Activated naive CD4-positive, alpha-beta T cell treated with anti-CD3 and anti-CD28 coated beads, Interleukin-2, amount 10 ng/mL, durations not matched to agents 7 days and 5 days (primary cell): ENCODE measurements around the gene CINP.

Experiments used
- CTCF ChIA-PET: fragments of 350-600 bp; sonication (Branson Sonifier 250); formaldehyde crosslinking; loops from one replicate; lab custom pipeline; 2021; ENCODE audit warnings: antibody characterized with exemption; lab: Charles Lee
- DNase-seq: peaks from one replicate; pipeline ENCODE4 v3.0.0-alpha.2; 2020
- H3K27ac Mint-ChIP-seq: one replicate; pipeline ENCODE4 v1.8.0; 2021; ENCODE audit warnings: mild to moderate bottlenecking, moderate library complexity, mixed read lengths
- H3K27me3 Mint-ChIP-seq: one replicate; pipeline ENCODE4 v1.8.0; 2021; ENCODE audit warnings: mild to moderate bottlenecking, mixed read lengths
- H3K36me3 Mint-ChIP-seq: one replicate; pipeline ENCODE4 v1.8.0; 2021; ENCODE audit warnings: mixed read lengths
- H3K4me1 Mint-ChIP-seq: one replicate; pipeline ENCODE4 v1.8.0; 2021; ENCODE audit warnings: mixed read lengths
- H3K4me3 Mint-ChIP-seq: one replicate; pipeline ENCODE4 v1.8.0; 2021; ENCODE audit warnings: mild to moderate bottlenecking, moderate library complexity, mixed read lengths
- H3K9me3 Mint-ChIP-seq: one replicate; pipeline ENCODE4 v1.8.0; 2021; ENCODE audit warnings: mixed read lengths

CINP gene

DNA sequence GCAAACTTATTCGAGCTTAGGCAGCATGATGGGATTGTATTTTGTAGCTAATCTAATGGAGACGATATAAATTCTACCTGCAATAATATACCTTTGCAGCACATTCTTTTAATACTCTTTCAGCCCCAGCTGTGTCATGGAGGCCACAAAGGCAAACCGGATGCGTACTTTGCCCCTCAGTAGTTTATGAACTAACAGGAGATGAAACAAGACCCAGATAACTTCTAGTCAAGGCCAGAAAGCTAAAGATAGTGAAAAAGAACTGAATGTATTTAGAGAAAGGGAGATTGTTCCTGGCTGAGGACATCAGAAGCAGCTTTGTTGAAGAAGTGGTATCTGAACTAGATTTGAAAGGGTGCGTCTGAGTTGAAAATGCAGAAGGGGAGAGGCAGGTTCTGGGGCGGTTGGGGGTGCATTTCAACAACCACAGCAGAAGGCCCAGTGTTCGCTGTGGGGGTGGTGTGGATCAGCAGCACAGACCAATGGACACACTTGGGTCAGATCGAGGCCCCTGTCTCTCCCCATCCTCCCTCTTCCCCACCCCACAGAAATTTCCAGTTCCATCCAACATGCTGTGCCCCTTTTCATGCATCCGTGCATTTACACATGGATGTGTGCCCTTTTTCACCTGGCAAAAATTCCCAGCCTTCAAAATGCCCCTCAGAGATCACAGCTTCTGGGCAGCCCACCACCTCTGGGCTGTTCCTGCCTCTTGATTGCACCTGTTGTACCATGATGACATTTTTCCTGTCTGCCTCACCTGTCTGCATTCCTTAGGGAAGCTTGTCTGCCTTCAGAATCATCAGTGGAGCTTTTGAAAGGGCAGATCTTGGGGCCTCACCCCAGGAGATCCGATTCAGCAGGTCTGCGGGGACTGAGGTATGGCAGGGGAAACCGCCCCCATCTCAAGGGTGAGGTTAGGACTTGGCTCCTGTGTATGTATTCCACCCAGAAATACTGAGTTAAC is 41.0 kb downstream of the CINP start:
- H3K27ac Mint-ChIP-seq, result no peak overlapping the region
- peak overlapping the region; percentile 88 for H3K4me3 Mint-ChIP-seq
- no peak for DNase-seq
- H3K27me3 Mint-ChIP-seq, result peaks cover 8% of the 10 kb centered on the region
- no peaks in the 10 kb centered on the region for H3K9me3 Mint-ChIP-seq
- peaks cover 54% of the 10 kb centered on the region for H3K4me1 Mint-ChIP-seq
- H3K36me3 Mint-ChIP-seq, result peaks cover 7% of the 10 kb centered on the region
- CTCF ChIA-PET, result interaction anchor here (1.0 to 1.9 kb wide), 3 partner anchors 8 to 117 kb away, joined by 3 to 4 read pairs (median 3); no protein-coding TSS in a partner anchor

DNA sequence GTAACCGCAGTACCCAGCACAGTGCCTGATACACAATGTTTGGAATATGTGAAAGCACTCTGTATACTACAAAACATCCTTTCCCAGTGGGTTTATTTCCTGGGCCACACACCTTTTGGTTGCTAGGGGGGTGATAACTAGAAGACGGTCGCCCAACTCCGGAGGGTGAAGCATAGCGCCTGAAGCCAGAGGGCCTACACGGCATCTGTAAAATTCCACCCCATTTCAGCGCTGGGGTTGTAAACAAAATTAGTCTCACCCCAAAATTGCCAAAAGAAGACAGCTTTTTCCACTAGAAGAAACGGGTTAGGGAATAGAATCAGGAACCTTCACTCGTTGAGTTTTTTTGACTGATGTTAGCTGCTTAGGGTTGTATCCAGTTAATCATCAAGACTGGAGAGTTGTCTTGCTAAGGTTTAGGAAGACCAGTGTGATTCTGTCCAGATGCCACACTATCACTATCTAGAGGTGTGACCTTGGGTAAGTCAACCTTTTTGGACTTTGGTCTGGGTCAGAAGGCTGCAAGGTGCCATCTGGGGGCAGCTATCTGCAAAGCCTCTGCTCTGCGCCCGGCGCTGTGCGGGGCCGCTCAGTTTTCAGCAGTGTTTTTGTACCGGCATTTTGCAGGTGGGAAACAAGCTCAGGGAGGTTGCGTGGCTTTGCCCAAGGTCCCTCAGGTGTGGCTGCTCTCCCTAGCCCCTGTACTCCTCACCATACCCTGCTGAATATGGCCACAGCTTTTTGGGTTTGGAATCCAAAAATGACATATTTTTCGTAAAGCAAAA is 41.8 kb downstream of the CINP start:
- H3K4me1 Mint-ChIP-seq, result peaks cover 62% of the 10 kb centered on the region
- H3K4me3 Mint-ChIP-seq, result peak overlapping the region; percentile 88
- no peaks in the 10 kb centered on the region for H3K9me3 Mint-ChIP-seq
- H3K27ac Mint-ChIP-seq, result peak overlapping the region; percentile 92
- CTCF ChIA-PET, result interaction anchor here (1.0 to 4.7 kb wide), 5 partner anchors 7 to 198 kb away, joined by 3 to 24 read pairs (median 3); no protein-coding TSS in a partner anchor
- peaks cover 4% of the 10 kb centered on the region for H3K36me3 Mint-ChIP-seq
- peaks cover 9% of the 10 kb centered on the region for H3K27me3 Mint-ChIP-seq
- DNase-seq, result no peak

DNA sequence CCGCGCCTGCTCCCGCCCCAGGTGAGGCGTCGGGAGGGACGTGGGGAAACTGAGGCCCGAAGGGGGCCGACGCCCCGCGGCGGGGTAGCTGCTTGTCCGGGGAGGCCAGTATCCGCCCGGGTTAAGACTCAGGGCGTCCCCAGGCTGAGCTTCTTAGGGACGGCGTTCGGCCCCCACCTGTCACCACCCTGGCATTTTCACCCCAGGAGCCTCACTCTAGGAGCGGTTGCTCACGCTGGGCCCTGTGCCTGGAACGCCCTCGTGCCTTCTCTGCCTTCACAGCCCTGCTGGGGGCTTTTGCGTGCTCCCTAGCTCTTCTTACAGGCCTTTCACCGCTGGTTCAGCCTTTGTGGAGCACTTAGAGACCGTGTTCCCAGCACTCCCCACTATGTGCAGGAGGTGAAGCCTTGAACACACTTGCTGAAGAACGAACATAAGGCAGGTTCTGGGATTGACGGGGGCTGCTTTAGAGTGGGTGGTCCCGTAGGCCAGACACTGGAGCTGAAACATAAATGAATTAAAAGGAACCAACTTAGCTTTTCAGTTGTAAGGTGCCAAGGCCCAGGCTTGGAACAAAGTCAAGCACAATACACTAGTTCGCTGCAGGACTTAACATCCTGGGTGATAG is 42.5 kb downstream of the CINP start:
- Mint-ChIP-seq H3K27ac (peak overlapping the region; percentile 92), H3K27me3 (peaks cover 9% of the 10 kb centered on the region), H3K36me3 (peaks cover 4% of the 10 kb centered on the region), H3K4me1 (peaks cover 66% of the 10 kb centered on the region), H3K4me3 (peak overlapping the region; percentile 88), H3K9me3 (no peaks in the 10 kb centered on the region)
- CTCF ChIA-PET, result interaction anchor here (1.2 to 4.7 kb wide), 3 partner anchors 56 to 198 kb away, joined by 3 to 24 read pairs (median 3); no protein-coding TSS in a partner anchor
- peak; percentile 51 for DNase-seq

DNA sequence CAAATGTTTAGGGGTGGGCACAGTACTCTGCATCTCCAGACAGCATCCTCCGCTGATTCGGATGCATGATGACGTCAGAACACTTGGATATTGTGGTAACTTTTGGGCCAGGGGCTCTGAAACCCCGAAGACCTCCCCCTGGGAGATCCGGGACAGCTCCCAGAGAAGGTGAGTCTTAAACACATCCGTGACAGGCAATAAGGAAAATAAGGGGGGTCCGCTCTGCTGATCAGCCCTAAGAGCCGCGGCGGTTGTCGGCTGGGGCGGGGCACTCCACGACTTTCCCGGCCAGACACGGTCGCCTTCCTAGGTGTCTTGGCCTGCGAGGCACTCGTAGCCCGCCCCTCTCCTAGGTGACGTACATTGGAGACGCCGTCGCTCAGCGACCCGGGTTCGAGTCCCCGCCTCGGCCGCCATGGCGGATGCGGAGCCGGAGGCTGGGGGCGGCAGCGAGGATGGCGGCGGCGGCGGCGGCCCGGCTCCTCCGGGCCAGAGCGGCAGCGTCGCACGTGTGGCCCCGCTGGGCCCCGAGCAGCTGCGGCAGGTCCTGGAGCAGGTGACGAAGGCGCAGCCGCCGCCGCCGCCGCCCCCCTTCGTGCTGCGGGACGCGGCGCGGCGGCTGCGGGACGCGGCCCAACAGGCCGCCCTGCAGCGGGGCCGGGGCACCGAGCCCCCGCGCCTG is 43.2 kb downstream of the CINP start, which contains the start of gene ZNF839:
Gene ZNF839, plus strand, starts transcription at position 396 of the 682 bp plus-strand sequence. Its CDS starts 20 bp downstream, at position 416.
- Mint-ChIP-seq H3K9me3 (no peaks in the 10 kb centered on the region), H3K4me3 (peak within 1 kb of the TSS; percentile 88), H3K27ac (peak within 1 kb of the TSS; percentile 95), H3K36me3 (peaks cover 4% of the 10 kb centered on the region), H3K27me3 (peaks cover 13% of the 10 kb centered on the region), H3K4me1 (peaks cover 73% of the 10 kb centered on the region)
- CTCF ChIA-PET, result interaction anchor here (1.2 to 4.7 kb wide), 3 partner anchors 57 to 199 kb away, joined by 3 to 24 read pairs (median 12); no protein-coding TSS in a partner anchor
- peak; percentile 96 for DNase-seq

DNA sequence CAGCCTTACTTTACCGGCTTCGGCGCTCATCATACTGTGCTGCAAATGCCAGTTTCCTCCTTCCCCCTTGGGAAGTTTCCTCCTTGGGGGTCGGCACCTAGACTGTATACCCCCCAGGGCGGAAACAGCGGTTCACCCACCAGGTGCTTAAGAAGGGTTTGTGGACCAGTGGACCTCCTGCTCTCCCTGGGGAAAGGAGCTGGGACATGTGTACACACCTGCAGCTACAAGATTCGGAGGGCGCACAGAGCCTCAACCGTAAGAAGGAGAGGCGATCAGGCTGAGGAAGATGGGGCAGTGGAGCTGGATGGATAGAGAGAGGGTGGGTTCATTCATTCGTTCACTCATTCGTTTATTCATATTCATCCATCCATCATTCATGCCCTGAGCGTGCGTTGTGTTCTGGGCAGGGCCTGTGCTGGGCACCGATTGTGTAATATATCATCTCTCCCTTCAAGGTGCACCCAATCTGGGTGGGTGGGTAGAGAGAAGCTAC is 43.9 kb downstream of the CINP start:
- peak overlapping the region; percentile 95 for H3K27ac Mint-ChIP-seq
- DNase-seq, result peak; percentile 27
- H3K4me1 Mint-ChIP-seq, result peaks cover 79% of the 10 kb centered on the region
- H3K9me3 Mint-ChIP-seq, result no peaks in the 10 kb centered on the region
- H3K4me3 Mint-ChIP-seq, result peak overlapping the region; percentile 88
- peaks cover 4% of the 10 kb centered on the region for H3K36me3 Mint-ChIP-seq
- CTCF ChIA-PET, result interaction anchor here (1.2 to 4.7 kb wide), 5 partner anchors 90 to 354 kb away, joined by 3 to 24 read pairs (median 5); partner anchors contain the start of gene DYNC1H1
- H3K27me3 Mint-ChIP-seq, result peaks cover 17% of the 10 kb centered on the region

DNA sequence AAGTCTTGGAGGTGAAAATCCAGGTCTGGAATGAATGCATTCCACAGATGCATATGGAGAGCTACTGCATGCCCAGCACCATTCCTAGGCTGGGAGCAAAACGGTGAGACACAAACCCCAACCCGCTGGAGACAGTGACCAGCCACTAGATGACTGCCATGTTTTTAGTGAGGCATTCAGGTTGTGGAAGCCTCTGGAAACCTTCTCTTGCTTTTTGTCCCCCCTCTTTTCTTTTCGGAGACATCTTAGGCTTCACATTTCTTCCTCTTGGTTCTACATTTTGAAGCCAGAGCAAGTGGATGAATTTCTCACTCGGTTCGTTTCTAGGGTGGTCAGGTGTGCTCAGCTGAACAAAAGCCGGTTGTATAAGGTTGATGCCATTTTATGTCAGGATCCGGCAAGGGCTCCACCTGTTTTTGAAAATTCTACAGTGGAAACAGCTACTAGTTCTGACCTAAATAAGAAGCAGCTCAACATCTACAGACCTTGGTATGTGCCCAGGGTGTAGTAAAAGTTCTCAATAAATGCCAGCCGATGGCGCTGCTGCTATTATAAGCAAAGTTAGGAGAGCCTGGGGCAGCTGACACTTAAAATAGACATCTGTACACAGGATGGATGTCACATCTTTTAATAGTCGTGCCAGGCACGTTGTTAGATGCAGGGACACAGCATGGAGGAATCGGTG is 45.0 kb downstream of the CINP start:
- H3K36me3 Mint-ChIP-seq, result peaks cover 4% of the 10 kb centered on the region
- H3K27me3 Mint-ChIP-seq, result peaks cover 17% of the 10 kb centered on the region
- H3K9me3 Mint-ChIP-seq, result no peaks in the 10 kb centered on the region
- peak overlapping the region; percentile 95 for H3K27ac Mint-ChIP-seq
- peak; percentile 48 for DNase-seq
- H3K4me3 Mint-ChIP-seq, result peak overlapping the region; percentile 88
- H3K4me1 Mint-ChIP-seq, result peaks cover 81% of the 10 kb centered on the region
- CTCF ChIA-PET, result interaction anchor here (0.9 to 4.7 kb wide), 14 partner anchors 10 to 377 kb away, joined by 3 to 24 read pairs (median 4); partner anchors contain the start of genes DYNC1H1 and MOK

DNA sequence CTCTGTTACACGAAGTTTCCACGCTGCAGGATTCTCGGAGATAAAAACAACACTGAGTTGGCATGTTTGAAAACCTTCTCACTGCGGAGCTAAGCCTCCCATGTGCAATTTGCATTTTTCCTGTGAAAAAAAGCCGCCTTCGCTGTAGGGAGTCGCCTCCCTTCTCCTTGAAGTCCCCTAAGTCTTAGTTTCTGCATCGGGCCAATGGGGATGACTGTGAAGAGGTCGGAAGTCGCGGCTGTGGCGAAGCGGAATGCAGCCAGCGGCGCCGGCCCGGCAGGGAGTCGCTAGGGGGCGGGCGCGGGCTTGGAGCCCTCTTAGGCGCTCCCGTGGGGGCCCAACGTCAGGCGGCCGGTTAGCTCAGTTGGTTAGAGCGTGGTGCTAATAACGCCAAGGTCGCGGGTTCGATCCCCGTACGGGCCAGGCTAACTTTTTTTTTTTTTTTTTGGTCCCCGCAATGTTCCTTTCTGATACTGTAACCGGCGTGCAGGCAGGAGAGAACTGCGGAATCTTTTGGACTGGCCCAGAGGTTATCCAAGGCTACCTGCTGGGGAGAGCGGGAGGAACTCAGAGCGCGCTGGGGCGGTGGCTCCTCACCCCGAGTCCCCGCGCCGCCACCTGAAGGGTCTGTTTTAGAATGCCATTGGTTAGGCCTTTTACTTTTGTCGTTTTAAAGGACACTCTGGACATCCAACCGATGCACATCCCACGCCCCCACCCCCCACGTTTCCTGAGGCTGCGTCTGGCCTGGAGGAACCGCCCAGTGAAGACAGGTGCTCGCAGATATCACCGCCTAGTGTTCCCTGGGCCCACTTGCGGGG is 45.7 kb downstream of the CINP start:
- DNase-seq, result peak; percentile 95
- peaks cover 76% of the 10 kb centered on the region for H3K4me1 Mint-ChIP-seq
- CTCF ChIA-PET, result interaction anchor here (0.6 to 4.7 kb wide), 17 partner anchors 11 to 378 kb away, joined by 3 to 24 read pairs (median 3); partner anchors contain the start of gene MOK
- peak overlapping the region; percentile 88 for H3K4me3 Mint-ChIP-seq
- peaks cover 17% of the 10 kb centered on the region for H3K27me3 Mint-ChIP-seq
- H3K27ac Mint-ChIP-seq, result peak overlapping the region; percentile 95
- peaks cover 4% of the 10 kb centered on the region for H3K36me3 Mint-ChIP-seq
- no peaks in the 10 kb centered on the region for H3K9me3 Mint-ChIP-seq

DNA sequence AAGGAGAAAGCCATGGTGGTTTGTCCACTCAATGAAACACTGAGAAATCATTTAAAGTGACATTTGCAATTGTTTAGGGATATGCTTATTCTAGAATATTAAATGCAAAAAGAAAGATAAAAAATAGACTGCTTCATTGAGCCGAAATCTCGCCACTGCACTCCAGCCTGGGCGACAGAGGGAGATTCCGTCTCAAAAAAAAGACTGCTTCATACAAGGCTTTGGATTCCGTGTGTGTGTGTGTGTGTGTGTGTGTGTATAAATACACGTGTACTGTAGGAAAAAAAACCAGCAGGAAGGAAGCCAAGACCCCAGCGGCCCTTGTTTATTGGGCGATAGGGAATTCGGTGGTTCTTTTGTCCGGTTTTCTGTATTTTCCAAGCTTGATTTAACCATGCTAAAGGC is 46.4 kb downstream of the CINP start:
- peaks cover 70% of the 10 kb centered on the region for H3K4me1 Mint-ChIP-seq
- peaks cover 17% of the 10 kb centered on the region for H3K27me3 Mint-ChIP-seq
- H3K27ac Mint-ChIP-seq, result peak overlapping the region; percentile 95
- H3K4me3 Mint-ChIP-seq, result peak overlapping the region; percentile 88
- DNase-seq, result peak; percentile 65
- CTCF ChIA-PET, result interaction anchor here (0.6 to 4.7 kb wide), 10 partner anchors 11 to 355 kb away, joined by 3 to 24 read pairs (median 3); partner anchors contain the start of gene MOK
- no peaks in the 10 kb centered on the region for H3K9me3 Mint-ChIP-seq
- peaks cover 4% of the 10 kb centered on the region for H3K36me3 Mint-ChIP-seq

DNA sequence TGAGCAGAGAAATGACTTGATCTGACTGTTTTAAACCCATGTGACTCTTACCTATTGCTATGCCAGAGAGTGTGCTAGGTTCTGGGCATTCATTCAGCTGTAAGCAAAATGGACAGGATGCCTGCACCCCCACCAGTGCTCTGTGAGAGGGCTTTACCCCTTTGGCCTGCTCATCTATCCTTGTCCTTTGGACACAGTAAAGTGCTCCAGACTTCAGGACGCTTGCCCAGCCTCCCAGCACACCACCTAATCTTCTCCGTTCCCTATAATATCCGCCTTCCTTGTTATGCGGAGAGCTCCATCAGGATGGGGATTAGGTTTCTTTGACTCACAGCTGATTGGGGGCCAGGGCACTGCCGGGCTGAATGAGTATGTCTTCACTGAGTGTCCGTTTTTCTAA is 47.6 kb downstream of the CINP start:
- peaks cover 4% of the 10 kb centered on the region for H3K36me3 Mint-ChIP-seq
- H3K4me1 Mint-ChIP-seq, result peaks cover 58% of the 10 kb centered on the region
- no peak overlapping the region for H3K27ac Mint-ChIP-seq
- no peaks in the 10 kb centered on the region for H3K9me3 Mint-ChIP-seq
- peaks cover 19% of the 10 kb centered on the region for H3K27me3 Mint-ChIP-seq
- CTCF ChIA-PET, result interaction anchor here (0.7 to 1.9 kb wide), 4 partner anchors 10 to 294 kb away, joined by 3 to 9 read pairs (median 3); partner anchors contain the start of gene MOK
- H3K4me3 Mint-ChIP-seq, result peak overlapping the region; percentile 74
- DNase-seq, result no peak

DNA sequence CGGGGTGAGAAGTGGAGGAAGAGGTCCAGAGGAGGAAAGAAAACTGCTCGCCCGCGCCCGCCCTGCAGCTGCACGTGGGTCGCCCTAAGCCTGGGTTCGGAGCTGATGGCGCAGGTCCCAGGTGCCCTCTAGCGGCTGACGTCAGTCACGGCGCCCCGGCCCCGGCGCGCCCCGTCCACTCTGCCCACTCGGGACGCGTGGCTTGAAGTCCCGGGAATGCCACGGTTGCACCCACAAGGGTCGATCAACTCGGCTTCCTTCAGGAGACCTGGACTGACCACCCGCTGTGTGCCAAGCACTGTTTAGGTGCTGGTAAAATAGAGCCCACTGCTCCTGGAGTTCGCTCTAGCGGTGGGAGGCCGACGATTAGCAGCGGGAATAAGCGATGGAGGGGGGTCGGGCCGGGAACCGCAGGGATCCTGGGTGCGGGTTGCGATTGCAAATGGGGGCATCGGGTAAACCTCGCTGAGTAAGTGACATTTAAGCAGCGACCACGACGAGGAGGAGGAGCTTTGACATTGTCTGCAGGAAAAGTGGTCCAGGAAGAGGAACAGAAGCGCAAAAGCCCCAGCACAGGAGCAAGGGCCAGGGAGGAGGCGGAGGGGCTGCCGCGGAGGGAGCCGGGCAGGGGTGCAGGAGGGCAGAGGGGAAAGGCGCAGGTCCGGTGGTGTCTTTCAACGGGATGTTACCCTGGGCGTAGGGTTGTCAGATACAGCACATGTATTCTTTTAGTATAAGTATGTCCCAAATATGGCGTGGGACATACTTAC is 48.3 kb downstream of the CINP start:
- Mint-ChIP-seq H3K9me3 (no peaks in the 10 kb centered on the region), H3K4me1 (peaks cover 57% of the 10 kb centered on the region), H3K4me3 (peak overlapping the region; percentile 74), H3K36me3 (peaks cover 3% of the 10 kb centered on the region), H3K27ac (peak overlapping the region; percentile 38), H3K27me3 (peaks cover 19% of the 10 kb centered on the region)
- peak; percentile 87 for DNase-seq
- CTCF ChIA-PET, result interaction anchor here (0.6 to 1.9 kb wide), 13 partner anchors 8 to 353 kb away, joined by 3 to 9 read pairs (median 4); partner anchors contain the start of genes CINP, MOK and TECPR2
